ENCODE data around the gene CANX. TPM values are rescaled to one million over a fixed set of nuclear protein-coding genes. Genes with fewer than 3 reads are reported as not detected.
"Not testable (repeated sequence)": the region's sequence is repeated elsewhere in the genome, so short reads cannot be mapped to it uniquely, and the experiment has no call there.

The CANX gene
- total RNA-seq, 2 donors from 2014 or later = 572 to 714 TPM

DNA sequence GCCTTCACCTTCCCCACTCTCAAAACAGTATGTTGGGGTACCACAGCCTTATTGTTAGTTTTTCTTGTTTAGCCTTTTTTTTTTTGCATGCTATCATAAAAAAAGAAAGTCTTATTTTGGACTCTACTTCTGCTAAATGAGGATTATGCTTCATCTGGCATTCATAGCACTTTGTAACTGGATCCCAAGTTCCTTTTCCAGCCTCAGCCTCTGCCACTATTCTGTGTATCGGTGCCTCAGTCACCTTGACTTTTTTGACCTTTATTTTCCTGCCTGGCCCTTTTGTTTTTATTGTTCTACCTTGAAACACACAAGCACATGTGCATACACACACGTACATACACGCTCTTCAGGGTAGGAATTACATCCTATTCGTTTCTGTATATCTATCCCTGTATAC, 25.4 kb downstream of the CANX start:
- Mint-ChIP-seq H3K27ac (peak overlapping the region; percentile 72), H3K36me3 (ENCODE audit: insufficient read depth in 2 of 2) (peaks cover 16 to 49% of the 10 kb centered on the region in 2 donors), H3K27me3 (ENCODE audit: low read depth) (no peaks in the 10 kb centered on the region), H3K4me1 (ENCODE audit: low read depth) (no peaks in the 10 kb centered on the region), H3K9me3 (no peaks in the 10 kb centered on the region), H3K4me3 (no peak overlapping the region)
- no peak for DNase-seq
- ATAC-seq (replicated peaks in 1 of 2) = no peak

DNA sequence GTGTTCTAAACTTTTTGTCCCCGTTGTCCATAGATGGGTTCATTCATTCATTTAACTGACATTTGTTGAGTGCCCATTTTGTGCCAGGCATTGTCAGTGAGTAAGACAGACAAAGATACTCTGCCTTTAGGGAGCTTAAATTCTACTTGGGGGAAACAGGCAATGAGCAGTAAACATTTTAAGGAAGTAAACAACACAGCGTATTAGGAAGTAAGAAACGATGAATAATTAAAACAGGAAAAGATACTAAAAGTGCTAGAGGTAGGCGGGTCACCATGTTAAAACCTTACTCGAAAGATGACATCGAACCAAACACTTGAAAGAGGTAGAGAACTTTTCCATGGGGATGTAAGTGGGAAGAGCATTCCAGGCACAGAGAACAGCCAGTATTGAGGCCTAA, 28.3 kb downstream of the CANX start:
- peaks cover 17 to 45% of the 10 kb centered on the region in 2 donors for H3K36me3 Mint-ChIP-seq (ENCODE audit: insufficient read depth in 2 of 2)
- H3K27ac Mint-ChIP-seq = no peak overlapping the region
- H3K4me1 Mint-ChIP-seq (ENCODE audit: low read depth) = peaks cover 8% of the 10 kb centered on the region
- DNase-seq = no peak
- H3K9me3 Mint-ChIP-seq = no peaks in the 10 kb centered on the region
- no peak overlapping the region for H3K4me3 Mint-ChIP-seq
- no peak for ATAC-seq (replicated peaks in 1 of 2)
- H3K27me3 Mint-ChIP-seq (ENCODE audit: low read depth) = no peaks in the 10 kb centered on the region

DNA sequence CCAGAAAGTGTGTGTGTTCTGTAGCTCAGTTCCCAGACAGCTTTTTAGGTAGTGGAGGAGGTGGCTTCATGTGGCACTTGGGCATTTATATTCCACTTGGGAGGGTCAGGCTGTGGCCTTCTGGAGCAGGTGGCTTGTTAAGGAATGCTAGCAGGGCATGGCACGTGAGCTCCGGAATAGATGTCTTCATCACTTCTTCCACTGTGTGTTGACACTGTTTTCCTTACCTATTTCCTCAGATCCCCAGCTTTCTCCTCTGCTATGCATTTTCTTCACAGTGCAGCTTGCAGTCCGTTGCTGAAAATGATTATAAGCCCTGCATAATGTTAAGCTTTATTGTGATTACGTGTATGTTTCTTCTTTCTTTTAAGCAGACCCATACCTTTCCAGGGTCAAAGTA, 30.5 kb downstream of the CANX start:
- Mint-ChIP-seq H3K36me3 (ENCODE audit: insufficient read depth in 2 of 2) (peaks cover 13 to 30% of the 10 kb centered on the region in 2 donors), H3K27ac (peak overlapping the region; percentile 85), H3K4me1 (ENCODE audit: low read depth) (peaks cover 12% of the 10 kb centered on the region), H3K9me3 (no peaks in the 10 kb centered on the region), H3K27me3 (ENCODE audit: low read depth) (no peaks in the 10 kb centered on the region), H3K4me3 (no peak overlapping the region)
- DNase-seq (no peak), ATAC-seq (replicated peaks in 1 of 2) (no peak)

DNA sequence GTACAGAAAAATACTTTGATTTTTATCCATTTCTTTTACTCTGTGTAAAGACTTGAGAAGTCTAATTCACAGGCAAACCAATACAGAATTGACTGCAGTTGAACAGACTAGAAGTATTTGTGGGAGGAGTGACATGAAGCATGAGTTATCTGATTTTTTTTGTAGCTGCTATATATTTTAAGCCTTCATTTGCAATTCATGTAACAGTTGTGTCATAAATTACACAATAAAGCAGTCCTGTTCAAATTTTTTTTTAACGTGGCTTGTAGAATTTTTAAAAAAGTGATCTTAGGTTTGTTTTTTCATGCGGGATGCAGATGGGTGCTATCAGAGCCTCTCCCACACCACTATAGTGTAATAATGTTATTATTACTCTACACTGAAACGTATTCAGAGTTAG, 31.0 kb downstream of the CANX start:
- DNase-seq (no peak), ATAC-seq (replicated peaks in 1 of 2) (no peak)
- H3K36me3 Mint-ChIP-seq (ENCODE audit: insufficient read depth in 2 of 2) = peaks cover 10 to 26% of the 10 kb centered on the region in 2 donors
- H3K9me3 Mint-ChIP-seq = no peaks in the 10 kb centered on the region
- H3K4me1 Mint-ChIP-seq (ENCODE audit: low read depth) = peaks cover 17% of the 10 kb centered on the region
- H3K4me3 Mint-ChIP-seq = no peak overlapping the region
- H3K27ac Mint-ChIP-seq = peak overlapping the region; percentile 85
- H3K27me3 Mint-ChIP-seq (ENCODE audit: low read depth) = no peaks in the 10 kb centered on the region

DNA sequence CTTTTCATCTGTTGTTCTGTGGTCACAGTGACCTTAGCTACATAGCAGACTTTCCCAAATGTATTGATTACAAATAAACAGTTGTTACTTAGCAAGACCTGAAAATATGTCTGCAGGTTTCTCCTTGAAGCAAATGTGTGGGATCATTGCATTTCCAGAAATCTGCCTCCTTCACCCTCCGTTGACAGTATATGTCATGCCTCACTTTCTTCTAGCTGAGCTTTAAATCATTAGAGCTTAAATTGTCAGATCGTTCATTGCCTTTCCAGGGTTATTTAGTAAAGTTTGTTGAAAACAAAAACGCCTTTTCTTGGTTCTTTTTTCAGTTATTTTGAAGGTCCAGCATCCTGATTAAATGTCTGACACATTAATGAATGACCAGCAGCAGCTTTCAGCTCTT, 31.6 kb downstream of the CANX start:
- peaks cover 21% of the 10 kb centered on the region for H3K4me1 Mint-ChIP-seq (ENCODE audit: low read depth)
- ATAC-seq (replicated peaks in 1 of 2) (no peak), DNase-seq (no peak)
- H3K27ac Mint-ChIP-seq = peak overlapping the region; percentile 85
- no peaks in the 10 kb centered on the region for H3K9me3 Mint-ChIP-seq
- H3K36me3 Mint-ChIP-seq (ENCODE audit: insufficient read depth in 2 of 2) = peaks cover 10 to 26% of the 10 kb centered on the region in 2 donors
- no peaks in the 10 kb centered on the region for H3K27me3 Mint-ChIP-seq (ENCODE audit: low read depth)
- H3K4me3 Mint-ChIP-seq = no peak overlapping the region

DNA sequence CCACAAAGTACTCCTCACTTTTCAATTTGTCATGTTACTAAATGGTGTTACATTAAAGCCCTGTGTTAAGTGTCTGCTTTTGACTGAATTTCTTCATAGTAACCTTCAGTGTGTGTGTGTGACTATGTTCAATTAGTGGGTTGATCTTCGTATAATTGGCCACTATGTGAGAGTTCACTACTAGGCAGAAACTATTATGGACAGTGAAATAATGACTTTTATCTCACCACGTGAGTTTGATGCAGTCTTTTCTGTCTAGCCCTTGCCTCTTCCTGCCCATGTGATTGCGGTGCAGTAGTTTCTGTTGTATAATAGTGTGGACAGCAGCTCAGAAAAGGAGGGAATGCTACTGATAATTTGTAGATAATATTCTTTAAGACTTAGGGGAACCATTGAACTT, 32.1 kb downstream of the CANX start:
- ATAC-seq (replicated peaks in 1 of 2) (no peak), DNase-seq (no peak)
- Mint-ChIP-seq H3K36me3 (ENCODE audit: insufficient read depth in 2 of 2) (peaks cover 10 to 28% of the 10 kb centered on the region in 2 donors), H3K27ac (peak overlapping the region; percentile 85), H3K9me3 (no peaks in the 10 kb centered on the region), H3K27me3 (ENCODE audit: low read depth) (no peaks in the 10 kb centered on the region), H3K4me1 (ENCODE audit: low read depth) (peaks cover 26% of the 10 kb centered on the region), H3K4me3 (no peak overlapping the region)

DNA sequence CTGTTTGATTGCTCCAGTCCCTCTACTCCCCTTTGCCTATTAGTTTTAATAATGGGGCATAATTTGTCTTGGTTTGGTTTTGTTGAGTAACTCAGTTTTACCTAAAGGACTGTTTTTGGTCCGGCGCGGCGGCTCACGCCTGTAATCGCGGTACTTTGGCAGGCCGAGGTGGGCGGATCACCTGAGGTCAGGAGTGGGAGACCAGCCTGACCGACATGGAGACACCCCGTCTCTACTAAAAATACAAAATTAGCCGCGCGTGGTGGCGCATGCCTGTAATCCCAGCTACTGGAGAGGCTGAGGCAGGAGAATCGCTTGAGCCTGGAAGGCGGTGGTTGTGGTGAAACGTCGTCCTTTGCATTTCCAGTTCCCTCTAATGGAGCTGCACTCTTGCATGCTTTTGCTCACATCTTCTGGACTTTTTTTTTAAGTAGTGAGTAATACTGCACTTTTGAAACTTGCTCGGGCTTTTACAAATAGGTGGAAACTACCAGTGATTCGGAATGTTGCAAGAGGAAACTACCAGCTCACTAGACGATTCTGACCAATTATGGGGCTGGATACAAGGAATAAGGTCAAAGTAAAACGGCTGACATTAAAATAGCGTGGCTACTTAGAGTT, 33.1 kb downstream of the CANX start:
- H3K9me3 Mint-ChIP-seq = no peaks in the 10 kb centered on the region
- ATAC-seq (replicated peaks in 1 of 2) (peak; percentile 51 to 53), DNase-seq (peak; percentile 28)
- H3K27me3 Mint-ChIP-seq (ENCODE audit: low read depth) = no peaks in the 10 kb centered on the region
- H3K4me3 Mint-ChIP-seq = peak overlapping the region; percentile 72 to 90
- peak overlapping the region; percentile 95 for H3K27ac Mint-ChIP-seq
- peaks cover 36% of the 10 kb centered on the region for H3K4me1 Mint-ChIP-seq (ENCODE audit: low read depth)
- H3K36me3 Mint-ChIP-seq (ENCODE audit: insufficient read depth in 2 of 2) = peaks cover 10 to 20% of the 10 kb centered on the region in 2 donors

DNA sequence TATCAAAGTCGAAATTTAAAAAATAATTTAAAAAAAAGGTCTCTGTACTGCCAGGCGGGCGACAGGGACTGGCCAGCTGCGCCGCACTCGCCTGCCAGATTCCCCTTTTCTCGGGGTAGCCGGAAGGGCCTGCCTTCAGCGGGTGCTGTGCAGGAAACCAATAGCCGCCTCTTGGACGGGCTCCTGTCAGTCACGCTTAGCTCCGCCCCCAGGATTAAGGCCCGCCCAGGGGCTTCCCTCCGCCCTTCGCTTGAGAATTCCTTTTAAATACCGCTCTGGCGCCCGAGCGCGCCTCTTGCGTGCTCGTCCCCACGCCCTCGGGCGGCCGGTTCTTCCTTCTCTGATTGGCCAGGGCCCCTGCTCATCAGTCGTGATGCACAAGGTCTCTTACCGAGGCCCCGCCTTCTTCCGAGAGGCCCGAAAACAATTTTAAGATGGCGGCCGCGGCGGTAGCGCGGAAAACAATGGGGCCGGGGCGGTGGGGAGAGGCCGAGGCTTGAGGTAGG, 33.7 kb downstream of the CANX start, which contains the start of gene MAML1:
Gene MAML1, plus strand, starts transcription at position 411 of the 506 bp plus-strand sequence. CDS start 291 bp downstream, outside the sequence.
- peak within 1 kb of the TSS; percentile 95 for H3K27ac Mint-ChIP-seq

DNA sequence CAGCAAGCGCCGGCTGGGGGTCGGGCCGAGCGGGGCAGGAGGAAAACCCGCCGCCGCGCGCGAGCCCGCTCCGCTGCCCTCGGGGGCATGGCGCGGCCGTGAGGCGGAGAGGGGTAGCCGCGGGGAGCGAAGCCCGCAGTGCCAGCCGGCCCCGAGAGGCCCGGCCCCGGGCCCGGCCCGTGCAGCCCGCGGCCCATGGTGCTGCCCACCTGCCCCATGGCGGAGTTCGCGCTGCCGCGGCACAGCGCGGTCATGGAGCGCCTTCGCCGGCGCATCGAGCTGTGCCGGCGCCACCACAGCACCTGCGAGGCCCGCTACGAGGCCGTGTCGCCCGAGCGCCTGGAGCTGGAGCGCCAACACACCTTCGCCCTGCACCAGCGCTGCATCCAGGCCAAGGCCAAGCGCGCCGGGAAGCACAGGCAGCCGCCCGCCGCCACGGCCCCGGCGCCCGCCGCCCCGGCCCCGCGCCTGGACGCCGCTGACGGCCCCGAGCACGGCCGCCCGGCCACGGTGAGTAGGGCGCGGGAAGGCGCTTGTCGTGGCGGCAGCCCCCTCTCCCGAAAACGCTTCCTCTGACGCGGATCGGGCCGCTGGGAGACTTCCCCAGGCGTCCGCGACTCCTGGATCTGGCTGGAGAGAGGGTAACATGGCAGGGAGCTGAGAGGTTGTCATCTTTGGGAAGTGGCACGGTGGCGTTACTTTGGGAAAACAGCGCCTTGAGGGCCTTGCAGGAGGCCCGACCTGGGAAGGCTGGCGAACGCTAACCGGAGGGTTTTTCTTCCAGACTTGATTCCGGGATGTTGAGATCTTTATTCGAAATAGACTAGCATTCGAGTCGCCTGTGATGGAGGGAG, 34.4 kb downstream of the CANX start:
- Mint-ChIP-seq H3K36me3 (ENCODE audit: insufficient read depth in 2 of 2) (peaks cover 8 to 27% of the 10 kb centered on the region in 2 donors), H3K4me1 (ENCODE audit: low read depth) (peaks cover 48% of the 10 kb centered on the region), H3K27ac (peak overlapping the region; percentile 94), H3K27me3 (ENCODE audit: low read depth) (no peaks in the 10 kb centered on the region), H3K4me3 (peak overlapping the region; percentile 92 to 93), H3K9me3 (no peaks in the 10 kb centered on the region)
- ATAC-seq (replicated peaks in 1 of 2) = peak; percentile 34 to 35
- peak; percentile 43 to 52 for DNase-seq

More for the DNA sequence above, 33.7 kb downstream of the CANX start, which contains the start of gene MAML1:
- Mint-ChIP-seq H3K4me1 (ENCODE audit: low read depth) (peaks cover 42% of the 10 kb centered on the region), H3K4me3 (peak within 1 kb of the TSS; percentile 92 to 93), H3K27me3 (ENCODE audit: low read depth) (no peaks in the 10 kb centered on the region), H3K36me3 (ENCODE audit: insufficient read depth in 2 of 2) (peaks cover 7 to 21% of the 10 kb centered on the region in 2 donors), H3K9me3 (no peaks in the 10 kb centered on the region)
- peak; percentile 99 to 100 for DNase-seq
- ATAC-seq (replicated peaks in 1 of 2) = peak; percentile 95

DNA sequence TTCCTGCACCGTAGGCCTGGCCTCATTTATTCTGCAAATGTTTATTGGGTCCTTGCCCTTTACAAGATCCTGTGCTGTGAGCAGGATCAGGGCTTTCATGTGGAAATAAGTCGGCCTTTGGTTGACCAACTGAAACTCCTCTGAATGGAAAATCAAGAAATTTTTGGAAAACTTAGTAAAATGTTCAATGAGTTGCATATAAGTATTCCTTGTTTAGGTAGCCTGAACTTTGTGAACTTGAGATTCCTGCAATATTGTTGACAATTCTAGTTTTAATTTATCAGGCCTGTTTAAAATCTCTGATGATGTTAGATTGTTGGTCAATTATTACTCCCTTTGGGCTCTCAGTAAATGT, 35.0 kb downstream of the CANX start:
- peaks cover 54% of the 10 kb centered on the region for H3K4me1 Mint-ChIP-seq (ENCODE audit: low read depth)
- no peak for DNase-seq
- no peaks in the 10 kb centered on the region for H3K9me3 Mint-ChIP-seq
- H3K27me3 Mint-ChIP-seq (ENCODE audit: low read depth) = no peaks in the 10 kb centered on the region
- H3K27ac Mint-ChIP-seq = peak overlapping the region; percentile 94
- peak overlapping the region; percentile 92 to 93 for H3K4me3 Mint-ChIP-seq
- no peak for ATAC-seq (replicated peaks in 1 of 2)
- H3K36me3 Mint-ChIP-seq (ENCODE audit: insufficient read depth in 2 of 2) = peaks cover 11 to 33% of the 10 kb centered on the region in 2 donors

DNA sequence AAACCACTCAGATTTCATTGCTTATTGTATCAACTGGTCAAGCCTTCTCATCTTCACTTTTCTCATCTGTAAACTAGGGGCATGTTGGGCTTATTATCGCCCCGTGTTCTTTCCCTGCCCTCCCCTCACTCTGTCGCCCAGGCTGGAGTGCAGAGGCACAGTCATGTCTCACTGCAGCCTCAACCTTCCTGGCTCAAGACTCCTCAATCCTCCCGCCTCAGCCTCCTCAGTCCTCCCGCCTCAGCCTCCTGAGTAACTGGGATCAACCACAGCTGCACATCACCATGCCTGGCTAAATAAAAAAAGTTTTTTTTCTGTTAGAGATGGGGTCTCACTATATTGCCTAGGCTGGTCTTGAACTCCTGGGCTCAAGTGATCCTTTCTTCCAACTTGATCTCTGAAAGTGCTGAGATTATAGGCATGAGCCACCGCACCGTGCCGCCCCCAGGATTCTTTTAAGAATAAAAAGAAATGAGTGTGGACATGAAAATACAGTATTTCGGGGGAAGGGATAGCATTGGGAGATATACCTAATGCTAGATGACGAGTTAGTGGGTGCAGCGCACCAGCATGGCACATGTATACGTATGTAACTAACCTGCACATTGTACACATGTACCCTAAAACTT, 35.9 kb downstream of the CANX start:
- Mint-ChIP-seq H3K4me1 (ENCODE audit: low read depth) (peaks cover 63% of the 10 kb centered on the region), H3K9me3 (no peaks in the 10 kb centered on the region), H3K36me3 (ENCODE audit: insufficient read depth in 2 of 2) (peaks cover 12 to 34% of the 10 kb centered on the region in 2 donors), H3K4me3 (peak overlapping the region; percentile 92 to 93), H3K27ac (peak overlapping the region; percentile 94), H3K27me3 (ENCODE audit: low read depth) (no peaks in the 10 kb centered on the region)
- ATAC-seq (replicated peaks in 1 of 2) = no peak
- no peak for DNase-seq

DNA sequence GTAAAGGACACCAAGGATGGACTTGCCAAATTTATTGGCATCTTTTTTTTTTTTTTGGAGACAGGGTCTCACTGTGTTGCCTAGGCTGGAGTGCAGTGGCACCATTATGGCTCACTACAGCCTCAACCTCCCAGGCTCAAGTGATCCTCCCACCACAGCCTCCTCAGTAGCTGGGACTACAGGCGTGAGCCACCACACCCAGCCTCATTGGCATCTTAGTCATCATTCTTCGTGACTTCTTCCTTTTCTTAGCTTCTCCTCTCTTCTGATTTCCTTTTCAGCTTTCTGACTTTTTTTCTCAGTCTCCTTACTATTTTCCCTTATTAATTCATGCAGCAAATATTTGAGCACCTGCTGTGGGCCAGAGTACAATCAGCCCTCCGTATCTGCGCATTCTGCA, 40.0 kb downstream of the CANX start:
- ATAC-seq (replicated peaks in 1 of 2) (no peak), DNase-seq (no peak)
- Mint-ChIP-seq H3K27ac (peak overlapping the region; percentile 80), H3K36me3 (ENCODE audit: insufficient read depth in 2 of 2) (peaks cover 10 to 39% of the 10 kb centered on the region in 2 donors), H3K4me1 (ENCODE audit: low read depth) (peaks cover 71% of the 10 kb centered on the region), H3K9me3 (no peaks in the 10 kb centered on the region), H3K27me3 (ENCODE audit: low read depth) (no peaks in the 10 kb centered on the region), H3K4me3 (peak overlapping the region in 1 of 2 donors; percentile 25)

DNA sequence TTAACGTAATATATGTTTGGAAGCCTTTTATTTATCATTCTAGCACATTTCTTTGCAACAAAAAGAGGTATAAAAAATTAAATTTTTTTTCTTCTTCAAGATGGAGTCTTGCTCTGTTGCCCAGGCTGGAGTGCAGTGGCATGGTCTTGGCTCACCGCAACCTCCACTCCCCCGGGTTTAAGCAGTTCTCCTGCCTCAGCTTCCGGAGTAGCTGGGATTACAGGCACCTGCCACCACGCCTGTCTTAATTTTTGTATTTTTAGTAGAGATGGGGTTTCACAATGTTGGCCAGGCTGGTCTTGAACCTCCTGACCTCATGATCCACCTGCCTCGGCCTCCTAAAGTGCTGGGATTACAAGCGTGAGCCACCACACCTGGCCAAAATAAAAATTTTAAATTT, 45.3 kb downstream of the CANX start:
- Mint-ChIP-seq H3K4me1 (ENCODE audit: low read depth) (peaks cover 46% of the 10 kb centered on the region), H3K36me3 (ENCODE audit: insufficient read depth in 2 of 2) (peaks cover 2 to 24% of the 10 kb centered on the region in 2 donors)
- H3K27ac Mint-ChIP-seq; DNase-seq; H3K9me3 Mint-ChIP-seq; ATAC-seq (replicated peaks in 1 of 2); H3K27me3 Mint-ChIP-seq (ENCODE audit: low read depth); H3K4me3 Mint-ChIP-seq: not testable (repeated sequence)

Measured in activated T-cell treated with anti-CD3 and anti-CD28 coated beads, Interleukin-2, amount 50 U/mL, for 72 hours (primary cell).